K562 (cell line): ENCODE data around the gene TFF3. TPM values are rescaled to one million over a fixed set of nuclear protein-coding genes. Genes with fewer than 3 reads are reported as not detected.

Experiments used
- ATAC-seq: fragments of 200-7000 bp; cut with Tn5 transposase; 3 replicates; pipeline ENCODE4 v1.9.1; 2020; ENCODE audit warnings: moderate library complexity
- BruUV-seq: library from RNA; stranded (reverse); fragments of 400-500 nt; replicated peaks from 2 replicates; lab custom pipeline; 2021; lab: Mats Ljungman, UMichigan
- CTCF ChIA-PET: fragments of 300-600 bp; formaldehyde crosslinking; extraction: SDS; loops from one replicate; lab custom pipeline; 2021; ENCODE audit warnings: low intra/inter-chr PET ratio; lab: Yijun Ruan, JAX
- POLR2A ChIA-PET: fragments of 300-600, 350-650 bp; sonication (Branson Sonifier 250); formaldehyde crosslinking; extraction: SDS; loops from one replicate; lab custom pipeline; 2021; ENCODE audit warnings: antibody characterized with exemption, inconsistent platforms; lab: Yijun Ruan, JAX
- DNase-seq, 4 experiments: peaks; one replicate each; pipeline versions ENCODE4 v3.0.0 to v3.0.0-alpha.2; 2011 to 2018; ENCODE audit warnings: low spot score in 3 of 4, mixed read lengths in 3 of 4; ENCODE audit errors: extremely low read depth in 1 of 4
- FAIRE-seq: peaks from 2 replicates; lab custom pipeline; 2011; peaks lifted over from hg19 to GRCh38; lab: Jason Lieb, UNC
- H2AFZ ChIP-seq: 2 replicates; pipeline ENCODE4 v1.6.0; 2011; ENCODE audit warnings: low read depth, low read length, control low read depth, inconsistent platforms
- H3K27ac ChIP-seq: fragments of 200-600 bp; 3 replicates; pipeline ENCODE4 v1.8.0; 2011; ENCODE audit warnings: low read depth, mild to moderate bottlenecking, control low read depth, inconsistent platforms, low read length, moderate library complexity, mixed read lengths; ENCODE audit errors: extremely low read depth
- H3K27me3 ChIP-seq, 2 experiments: fragments of 300-600 bp in 1 of 2; 2 replicates in 1 of 2; 3 replicates in 1 of 2; pipeline versions ENCODE4 v1.6.0 to v1.8.0; 2011; ENCODE audit warnings: inconsistent platforms in 2 of 2, low read length in 2 of 2, mild to moderate bottlenecking in 1 of 2, mixed read lengths in 1 of 2, moderate library complexity in 1 of 2; ENCODE audit not compliant: control insufficient read depth in 2 of 2, insufficient read depth in 2 of 2
- H3K36me3 ChIP-seq: fragments of 300-600 bp; 3 replicates; pipeline ENCODE4 v1.8.0; 2011; ENCODE audit warnings: mild to moderate bottlenecking, low read length, inconsistent platforms; ENCODE audit not compliant: control insufficient read depth, insufficient read depth
- H3K4me1 ChIP-seq, 2 experiments: fragments of 200-600 bp in 1 of 2; replicated peaks in 1 of 2; 2 replicates in 1 of 2; 3 replicates in 1 of 2; pipeline versions ENCODE4 v1.5.1 to v1.8.0; 2011; ENCODE audit warnings: inconsistent platforms in 2 of 2, low read length in 2 of 2, mild to moderate bottlenecking in 1 of 2, mixed read lengths in 1 of 2, moderate library complexity in 1 of 2; ENCODE audit not compliant: control insufficient read depth in 2 of 2, insufficient read depth in 2 of 2
- H3K4me2 ChIP-seq: 2 replicates; pipeline ENCODE4 v1.6.1; 2011; ENCODE audit warnings: low read length, control low read depth, inconsistent platforms, mixed read lengths; ENCODE audit not compliant: insufficient read depth
- H3K4me3 ChIP-seq: fragments of 200-600 bp; sonication (generic), shearing (Covaris generic); 2 replicates; pipeline ENCODE4 v1.5.1; 2016; ENCODE audit warnings: control low read depth, inconsistent platforms
- H3K79me2 ChIP-seq: fragments of 200-600 bp; 3 replicates; pipeline ENCODE4 v1.8.0; 2011; ENCODE audit warnings: low read length, inconsistent platforms; ENCODE audit not compliant: control insufficient read depth, insufficient read depth
- H3K9ac ChIP-seq, 2 experiments: 2 replicates each; pipeline versions ENCODE4 v1.6.0 to v1.6.1; 2011; ENCODE audit warnings: low read depth in 2 of 2, low read length in 2 of 2, control low read depth in 1 of 2, inconsistent platforms in 1 of 2, mild to moderate bottlenecking in 1 of 2, mixed read lengths in 1 of 2; ENCODE audit not compliant: insufficient read depth in 1 of 2
- H3K9me1 ChIP-seq: one replicate; pipeline ENCODE4 v1.6.0; 2011; ENCODE audit warnings: inconsistent platforms, mild to moderate bottlenecking, low read length, moderate library complexity; ENCODE audit not compliant: control insufficient read depth, insufficient read depth
- H3K9me3 ChIP-seq: replicated peaks from 2 replicates; pipeline ENCODE4 v1.5.1; 2011; ENCODE audit warnings: low read depth, low read length, inconsistent platforms; ENCODE audit not compliant: control insufficient read depth, insufficient read depth
- H4K20me1 ChIP-seq: replicated peaks from 2 replicates; pipeline ENCODE4 v1.6.1; 2011; ENCODE audit warnings: low read length, inconsistent platforms, mixed read lengths; ENCODE audit not compliant: control insufficient read depth, insufficient read depth
- ARHGAP35 ChIP-seq: fragments of 450-650 bp; IDR thresholded peaks from 2 replicates; pipeline ENCODE4 v1.6.1; 2018; ENCODE audit not compliant: partially characterized antibody
- ASH1L ChIP-seq: fragments of 450-650 bp; IDR thresholded peaks from 2 replicates; pipeline ENCODE4 v1.6.1; 2018; ENCODE audit warnings: borderline replicate concordance, mild to moderate bottlenecking, low read depth; ENCODE audit not compliant: partially characterized antibody
- DIDO1 ChIP-seq: fragments of 450-650 bp; IDR thresholded peaks from 2 replicates; pipeline ENCODE4 v1.6.1; 2016; ENCODE audit warnings: low read depth, missing biosample characterization, missing genetic modification characterization
- JUN ChIP-seq, 2 experiments: sonication (generic) in 1 of 2; formaldehyde crosslinking in 1 of 2; IDR thresholded peaks; 2 replicates each; pipeline versions ENCODE4 v1.6.1 to v1.8.0; 2012 to 2022; ENCODE audit warnings: borderline replicate concordance in 2 of 2, mild to moderate bottlenecking in 2 of 2, improper control_type of control experiment in 1 of 2, low read depth in 1 of 2, low read length in 1 of 2, missing genetic modification reagents in 1 of 2
- NFE2L1 ChIP-seq: fragments of 450-650 bp; IDR thresholded peaks from 2 replicates; pipeline ENCODE4 v1.6.1; 2016; ENCODE audit warnings: missing genetic modification characterization, low read depth, mild to moderate bottlenecking, missing compliant biosample characterization, moderate library complexity, borderline replicate concordance
- RAD51 ChIP-seq: fragments of 450-650 bp; IDR thresholded peaks from 2 replicates; pipeline ENCODE4 v1.7.1; 2016; ENCODE audit warnings: low read depth, mild to moderate bottlenecking, borderline replicate concordance
- SIN3B ChIP-seq: fragments of 450-650 bp; IDR thresholded peaks from 2 replicates; pipeline ENCODE4 v1.6.1; 2017; ENCODE audit warnings: low read depth, mild to moderate bottlenecking, moderate library complexity
- TSC22D4 ChIP-seq: fragments of 450-650 bp; IDR thresholded peaks from 2 replicates; pipeline ENCODE4 v1.6.1; 2016; ENCODE audit warnings: missing genetic modification characterization, missing biosample characterization, control low read depth
- ZNF589 ChIP-seq: fragments of 200-800 bp; sonication (Bioruptor generic); IDR thresholded peaks from 2 replicates; pipeline ENCODE4 v1.6.1; 2016; ENCODE audit warnings: low read depth, missing genetic modification characterization, missing compliant biosample characterization
- WGBS: fragments of 100-300 bp; shearing (Covaris generic); methylation state at CpG from one replicate; pipeline ENCODE4 v1.1.6; 2016; ENCODE audit warnings: low coverage, mixed read lengths; ENCODE audit not compliant: insufficient coverage; ENCODE audit errors: missing lambda C conversion rate; 5-methylcytosine and 5-hydroxymethylcytosine counted together
- in situ Hi-C: fragments of 300-500 bp; cut with MboI; formaldehyde crosslinking; loops from 4 replicates; pipeline ENCODE4 v1.15.0; 2018; ENCODE audit warnings: inconsistent platforms, mixed read lengths
- intact Hi-C: fragments of 100-400 bp; cut with micrococcal nuclease; formaldehyde crosslinking; loops from 2 replicates; pipeline ENCODE4 v1.14.2; 2022
- polyA plus RNA-seq, 8 experiments: library from polyadenylated mRNA; depleted of rRNA in 4 of 8; stranded (reverse) in 5 of 8; unstranded in 3 of 8; fragments of >200 nt; fragmentation: Nextera tagmentation in 2 of 8; fragmentation: Illumina TruSeq in 1 of 8; extraction: Ambion mirVana in 2 of 8; extraction: Trizol in 1 of 8; gene quantifications; 2 replicates each; pipeline versions ENCODE4 v1.2.1 to v1.2.3, GENCODE V29; 2011 to 2014; ENCODE audit warnings: inconsistent platforms in 1 of 8, missing spikeins in 1 of 8
- total RNA-seq, 7 experiments: library from RNA; depleted of rRNA in 6 of 7; stranded (reverse); fragments of >200 nt in 6 of 7; fragmentation: Illumina TruSeq in 2 of 7; extraction: Trizol in 2 of 7; gene quantifications; 2 replicates each; pipeline versions ENCODE4 v1.2.1 to v1.2.3, GENCODE V29; 2011 to 2021; ENCODE audit warnings: low replicate concordance in 1 of 7
- TF ChIP-seq, protein P1 (sequence below), 2 experiments: IDR thresholded peaks in 1 of 2; conservative IDR thresholded peaks in 1 of 2; 2 replicates each; pipeline ENCODE4 v1.6.1; 2016; ENCODE audit warnings: low read depth in 2 of 2, mild to moderate bottlenecking in 1 of 2, missing compliant biosample characterization in 1 of 2, missing genetic modification characterization in 1 of 2, moderate library complexity in 1 of 2

Gene TFF3
- total and polyA plus RNA-seq, 9 of the 15 experiments (the other 6 are each of a cell fraction or from before 2014, with no cell fraction given), result 0.78 TPM; not detected in 8

DNA sequence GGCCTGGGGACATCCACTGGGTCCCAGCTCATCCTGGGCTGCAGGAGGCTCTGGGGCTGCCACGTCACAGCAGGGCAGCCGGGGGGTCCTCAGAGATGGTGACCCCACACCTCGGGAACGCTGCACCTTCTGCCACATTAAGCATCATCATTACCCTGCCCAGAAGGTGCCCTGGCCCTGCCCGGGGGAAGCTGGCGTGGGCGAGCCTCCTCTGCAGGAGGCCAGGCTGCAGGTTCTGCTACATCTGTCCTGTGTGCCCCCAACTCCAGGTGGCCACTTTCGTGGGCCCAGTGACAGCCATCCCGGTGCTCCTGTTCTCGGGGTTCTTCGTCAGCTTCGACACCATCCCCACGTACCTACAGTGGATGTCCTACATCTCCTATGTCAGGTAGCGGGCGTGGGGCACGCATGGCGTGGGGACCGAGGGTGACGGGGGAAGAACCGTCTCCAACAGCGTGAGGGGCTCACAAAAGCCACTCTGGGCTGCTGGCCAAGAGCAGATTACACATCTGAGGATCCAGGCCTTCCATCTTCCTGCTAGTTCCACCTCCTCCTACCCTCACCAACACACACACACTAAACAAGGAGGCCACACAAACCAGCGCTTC is 20.8 kb downstream of the TFF3 start:
- Histone ChIP-seq H3K27me3 (peaks cover 58 to 81% of the 10 kb centered on the region in 2 experiments), H3K9ac (no peak overlapping the region), H3K4me3 (no peak overlapping the region), H3K27ac (no peak overlapping the region), H3K4me2 (no peak overlapping the region), H2AFZ (no peak overlapping the region), H4K20me1 (peaks cover 6% of the 10 kb centered on the region), H3K79me2 (no peaks in the 10 kb centered on the region), H3K9me1 (no peaks in the 10 kb centered on the region), H3K4me1 (peaks cover 0 to 16% of the 10 kb centered on the region in 2 experiments; a peak in 2 of 5 replicates), H3K9me3 (no peaks in the 10 kb centered on the region), H3K36me3 (no peaks in the 10 kb centered on the region)
- under 1% methylated on average over 20 of the region's 22 CpGs for WGBS
- no TSS peak for BruUV-seq
- ChIA-PET POLR2A (interaction anchor here (0.7 kb wide), 1 partner anchor 186 kb away, joined by 3 read pairs; no protein-coding TSS in a partner anchor), CTCF (no interaction called here)
- DNase-seq (no peak), ATAC-seq (no peak), FAIRE-seq (no peak)
- intact Hi-C loops (no loop called here), in situ Hi-C loops (no loop called here)
- TF ChIP-seq NFE2L1 (tag), result no peak
- no peak for TF ChIP-seq SIN3B
- TF ChIP-seq, protein P1, sequence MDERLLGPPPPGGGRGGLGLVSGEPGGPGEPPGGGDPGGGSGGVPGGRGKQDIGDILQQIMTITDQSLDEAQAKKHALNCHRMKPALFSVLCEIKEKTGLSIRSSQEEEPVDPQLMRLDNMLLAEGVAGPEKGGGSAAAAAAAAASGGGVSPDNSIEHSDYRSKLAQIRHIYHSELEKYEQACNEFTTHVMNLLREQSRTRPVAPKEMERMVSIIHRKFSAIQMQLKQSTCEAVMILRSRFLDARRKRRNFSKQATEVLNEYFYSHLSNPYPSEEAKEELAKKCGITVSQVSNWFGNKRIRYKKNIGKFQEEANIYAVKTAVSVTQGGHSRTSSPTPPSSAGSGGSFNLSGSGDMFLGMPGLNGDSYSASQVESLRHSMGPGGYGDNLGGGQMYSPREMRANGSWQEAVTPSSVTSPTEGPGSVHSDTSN (CRISPR knock-in tag; IDR thresholded peaks at IDR 0.05; ENCODE audit: low read depth), result no peak
- TF ChIP-seq, protein P1 (tag; conservative IDR thresholded peaks at IDR 0.05; ENCODE audit: low read depth), result no peak
- no peak for TF ChIP-seq RAD51
- TF ChIP-seq JUN (IDR thresholded peaks at IDR 0.05; ENCODE audit: borderline replicate concordance, low read depth, low read length), result no peak
- TF ChIP-seq JUN (CRISPR knock-in tag; IDR thresholded peaks at IDR 0.05; ENCODE audit: borderline replicate concordance), result no peak
- TF ChIP-seq ZNF589 (CRISPR knock-in tag), result no peak
- no peak for TF ChIP-seq ARHGAP35
- no peak for TF ChIP-seq ASH1L
- no peak for TF ChIP-seq TSC22D4 (tag)
- TF ChIP-seq DIDO1 (tag), result no peak
